ENCODE measurements around the gene BMX.

The BMX gene

DNA sequence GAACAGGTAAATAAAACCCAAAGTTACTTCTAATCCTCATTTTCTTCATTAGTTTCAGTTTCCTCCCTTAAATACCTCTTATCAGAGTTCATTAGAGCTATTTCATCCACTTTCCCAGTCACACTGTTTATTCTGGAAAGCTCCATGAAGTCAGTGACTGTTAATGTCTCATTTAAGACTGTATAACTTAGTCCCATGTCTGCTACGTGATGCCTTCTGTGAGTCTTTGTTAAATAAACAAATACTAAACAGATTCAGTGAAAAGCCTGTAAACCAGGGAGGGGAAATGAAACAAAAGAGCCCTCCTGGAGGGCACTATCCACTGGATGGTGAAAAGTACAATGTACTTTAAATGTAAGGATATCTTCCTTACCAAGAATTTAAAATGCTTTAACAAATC is 75.4 kb downstream of the BMX start:
- FAIRE-seq = no peak

DNA sequence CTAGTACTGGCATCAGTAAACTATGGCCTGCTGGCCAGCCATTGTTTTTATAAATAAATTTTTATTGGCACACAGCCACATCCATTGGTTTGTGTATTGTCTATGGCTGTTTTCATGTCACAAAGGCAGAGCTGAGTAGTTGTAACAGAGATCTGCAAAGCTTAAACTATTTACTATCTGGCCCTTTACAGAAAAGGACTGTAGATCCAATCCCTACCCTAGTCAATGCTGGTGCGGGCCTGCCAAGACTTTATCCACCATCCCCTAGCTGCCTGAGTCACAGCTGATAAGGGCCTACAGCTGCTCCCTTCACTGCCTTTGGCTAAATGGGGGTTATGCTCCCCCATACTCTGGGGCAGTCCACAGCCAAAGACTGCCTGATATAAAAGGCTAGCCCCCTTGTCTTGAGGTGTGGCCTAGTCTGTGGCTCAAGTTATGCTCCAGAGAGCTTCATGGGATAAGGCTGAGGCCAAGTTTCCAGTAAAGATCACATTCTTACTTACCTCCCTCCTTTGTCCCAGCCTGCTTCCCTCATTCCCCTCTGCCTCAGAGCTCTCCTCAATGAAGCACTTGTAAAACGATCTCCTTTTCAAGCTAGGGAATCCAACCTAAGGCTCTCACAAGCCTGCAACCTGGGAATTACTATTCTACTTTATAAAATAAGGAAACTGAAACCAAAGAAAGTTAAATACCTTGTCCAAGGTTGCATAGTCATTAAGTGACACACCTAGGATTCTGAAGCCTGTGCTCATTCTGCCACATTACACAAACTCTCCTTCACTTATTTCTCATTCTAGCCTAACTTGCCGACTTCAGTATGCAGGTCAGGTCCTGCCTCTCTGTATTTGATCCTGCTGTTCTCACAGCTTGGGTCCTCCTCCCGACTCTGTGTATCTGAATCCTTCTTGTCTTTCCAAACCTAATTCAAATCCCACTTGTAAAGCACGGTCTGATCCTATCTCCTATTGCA is 79.5 kb downstream of the BMX start:
- FAIRE-seq = no peak

DNA sequence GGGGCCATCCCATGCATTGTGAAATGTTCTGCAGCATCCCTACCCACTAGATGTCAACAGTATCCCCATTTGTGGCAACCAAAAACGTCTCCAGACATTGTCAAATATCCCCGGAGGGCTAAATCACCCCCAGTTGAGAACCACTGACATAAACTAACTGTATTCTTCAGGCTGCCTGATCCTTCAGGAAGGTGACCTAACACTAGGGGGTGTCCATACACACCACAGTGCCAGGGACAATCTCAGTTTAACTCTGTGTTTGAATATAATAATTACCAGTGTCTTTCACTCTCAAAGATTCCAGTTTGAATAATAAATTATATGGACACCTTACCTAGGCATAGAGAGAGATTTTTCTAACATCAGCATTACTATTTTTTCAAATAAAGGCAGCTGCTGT is 93.8 kb downstream of the BMX start:
- no peak for FAIRE-seq

DNA sequence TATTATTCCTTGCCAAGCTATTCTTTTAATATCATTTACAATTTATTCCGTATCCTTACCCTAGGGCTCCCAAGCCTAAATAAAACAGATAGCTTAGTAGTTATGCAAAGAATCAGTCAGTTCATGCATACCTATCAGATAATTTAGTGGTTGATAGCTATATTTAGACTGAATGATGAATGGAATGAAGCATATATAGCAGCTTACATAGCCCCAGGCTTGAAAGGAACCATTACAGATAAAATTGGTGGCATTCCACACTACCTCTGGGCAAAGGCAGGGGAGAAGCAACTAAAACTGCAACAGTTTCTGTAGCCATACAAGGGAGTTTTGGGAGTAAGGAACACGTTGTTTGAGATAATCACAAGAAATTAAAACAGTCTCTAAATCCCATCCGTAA is 97.4 kb downstream of the BMX start:
- FAIRE-seq = no peak

DNA sequence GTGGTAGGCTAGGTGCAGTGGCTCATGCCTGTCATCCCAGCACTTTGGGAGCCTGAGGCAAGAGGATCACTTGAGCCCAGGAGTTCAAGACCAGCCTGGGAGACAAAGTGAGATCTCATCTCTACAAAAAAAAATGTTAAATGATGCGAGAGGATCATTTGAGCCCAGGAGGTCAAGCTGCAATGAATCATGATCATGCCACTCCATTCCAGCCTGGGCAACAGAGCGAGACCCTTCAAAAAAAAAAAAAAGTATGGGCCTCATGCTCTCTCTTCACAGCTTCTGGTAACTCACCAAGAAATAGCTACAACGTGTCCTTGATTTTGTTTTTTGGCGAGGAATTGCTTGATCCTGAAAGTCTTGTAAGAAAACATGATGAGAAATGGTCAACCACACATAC is 98.9 kb downstream of the BMX start:
- no peak for FAIRE-seq

DNA sequence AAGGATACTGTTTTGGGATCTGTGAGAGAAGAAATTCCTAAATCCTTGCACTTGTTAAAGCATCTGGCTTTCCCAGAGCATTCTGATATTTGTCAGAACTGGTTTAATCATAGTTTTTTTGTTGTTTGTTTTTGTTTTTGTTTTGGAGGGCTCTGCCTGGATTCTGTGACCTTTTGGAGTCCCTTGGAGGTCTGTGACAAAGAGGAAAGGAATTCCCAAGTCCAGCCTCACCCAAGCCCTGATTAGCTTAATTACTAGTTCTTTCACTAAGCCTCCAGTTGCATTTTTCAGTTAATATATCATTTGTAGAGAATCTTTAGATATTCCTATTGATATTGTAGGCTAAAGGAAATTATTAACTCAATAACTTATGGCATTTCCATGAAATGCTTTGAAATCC is 99.4 kb downstream of the BMX start:
- FAIRE-seq = no peak

DNA sequence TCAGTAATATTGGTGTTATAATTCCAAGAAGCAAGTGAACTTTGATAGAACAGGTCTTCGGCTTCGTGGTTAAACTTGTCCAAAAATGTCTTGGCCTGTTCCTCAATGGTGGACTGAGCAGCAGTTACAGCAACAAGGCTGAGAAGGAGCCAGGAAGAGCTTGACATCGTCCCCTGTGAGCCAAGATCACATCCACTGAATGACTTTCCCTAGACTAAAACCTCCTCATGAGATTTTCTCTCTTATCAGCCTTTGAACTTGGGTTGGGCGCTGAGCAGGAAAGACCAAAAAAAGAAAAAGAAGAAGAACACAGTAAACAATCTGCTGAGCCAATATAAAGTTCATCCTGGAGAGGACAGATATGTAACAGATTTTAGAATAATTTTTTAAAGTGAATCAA is 100.1 kb downstream of the BMX start, which contains the start of gene ACE2:
ACE2 (minus strand) TSS at position 216 of the 400 bp plus-strand sequence; CDS start at position 167, 49 bp downstream.
- no peak for FAIRE-seq

DNA sequence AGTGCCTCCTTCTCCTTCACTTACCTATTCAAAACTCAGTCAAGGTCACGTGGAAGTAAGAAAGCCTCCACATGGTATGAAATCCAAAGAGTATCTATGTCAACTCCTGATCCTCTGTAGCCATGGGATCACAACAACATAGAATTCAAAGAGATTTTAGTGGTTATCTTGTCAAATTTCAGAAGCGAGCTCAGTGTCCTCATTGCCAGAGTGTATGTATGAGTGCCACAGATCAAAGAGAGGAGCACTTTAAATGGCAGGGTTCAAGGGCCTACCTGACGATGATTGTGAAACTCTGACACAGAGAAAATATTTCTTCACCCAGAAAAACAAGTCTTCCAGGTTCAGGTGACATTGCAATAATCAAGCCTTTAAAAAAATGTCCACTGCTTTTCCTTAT is 101.3 kb downstream of the BMX start:
- FAIRE-seq = no peak

DNA sequence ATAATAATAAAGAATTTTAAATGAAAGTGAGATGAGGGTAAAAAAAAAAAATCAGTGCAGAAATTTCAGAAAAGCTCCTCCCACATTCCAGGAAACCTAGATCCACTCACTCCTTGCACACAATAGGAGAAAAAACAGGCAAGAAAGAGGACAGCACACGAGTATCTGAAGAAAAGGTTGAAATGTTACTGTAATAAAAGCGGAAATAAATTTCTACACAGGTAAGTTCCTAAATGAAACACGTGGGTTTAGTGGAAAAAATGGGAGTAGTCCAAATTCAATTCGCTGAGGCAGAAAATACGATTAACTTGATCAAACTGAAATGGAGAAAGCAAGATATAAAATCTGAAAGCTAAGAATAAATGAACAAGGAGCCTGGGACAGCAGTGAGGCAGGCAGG is 102.2 kb downstream of the BMX start:
- FAIRE-seq = no peak

DNA sequence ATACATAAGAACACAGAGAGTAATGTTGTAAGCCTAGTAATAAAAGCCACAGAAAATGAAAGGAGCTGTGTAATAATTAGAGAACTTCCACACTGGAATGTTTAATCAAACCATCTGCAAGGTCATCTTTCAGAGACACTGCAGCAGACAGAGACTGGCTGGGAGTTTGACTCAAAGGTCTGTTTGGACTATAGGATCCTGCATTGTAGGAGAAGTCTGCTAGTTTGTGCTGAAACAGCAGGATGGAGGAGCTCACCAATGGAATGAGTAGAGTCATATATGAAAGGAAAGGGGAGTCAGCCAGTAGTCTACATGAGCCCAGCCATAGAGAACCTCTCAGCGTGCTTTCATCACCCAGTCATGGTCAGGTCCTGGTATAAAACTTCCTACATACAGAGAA is 104.6 kb downstream of the BMX start:
- no peak for FAIRE-seq

All from endometrium (tissue), 2 donors.